H1 (cell line): Measurements from ENCODE around the gene MICALL2. TPM values are rescaled to one million over a fixed set of nuclear protein-coding genes. Genes with fewer than 3 reads are reported as not detected.

Source experiments
- CTCF ChIA-PET: fragments of 300-600 bp; sonication (Branson Sonifier 250); formaldehyde crosslinking; loops from one replicate; lab custom pipeline; 2021; ENCODE audit not compliant: partially characterized antibody; lab: Charles Lee
- POLR2A ChIA-PET: fragments of 300-600 bp; sonication (Branson Sonifier 250); formaldehyde crosslinking; loops from one replicate; lab custom pipeline; 2021; ENCODE audit warnings: inconsistent platforms; ENCODE audit not compliant: partially characterized antibody; lab: Charles Lee
- DNase-seq, 2 experiments: peaks; one replicate each; pipeline versions ENCODE4 v3.0.0 to v3.0.0-alpha.2; 2010 to 2022; ENCODE audit warnings: low spot score in 2 of 2, low read depth in 1 of 2, mixed read lengths in 1 of 2
- FAIRE-seq: peaks from 2 replicates; lab custom pipeline; 2011; peaks lifted over from hg19 to GRCh38; lab: Jason Lieb, UNC
- H2AFZ ChIP-seq: 2 replicates; pipeline ENCODE4 v1.8.1; 2012; ENCODE audit warnings: low read length, inconsistent platforms
- H2AK5ac ChIP-seq: 2 replicates; pipeline ENCODE4 v1.6.1; 2013; ENCODE audit warnings: low read depth, low read length
- H2BK120ac ChIP-seq: replicated peaks from 2 replicates; pipeline ENCODE3; 2013; ENCODE audit warnings: low read depth, low read length, inconsistent platforms
- H2BK12ac ChIP-seq: 2 replicates; pipeline ENCODE4 v1.6.1; 2013; ENCODE audit warnings: low read depth, low read length
- H2BK15ac ChIP-seq: 2 replicates; pipeline ENCODE4 v1.6.1; 2013; ENCODE audit warnings: low read length
- H2BK20ac ChIP-seq: 2 replicates; pipeline ENCODE4 v1.6.1; 2013; ENCODE audit warnings: low read length
- H2BK5ac ChIP-seq: 2 replicates; pipeline ENCODE4 v1.6.1; 2013; ENCODE audit warnings: low read depth, low read length
- H3K14ac ChIP-seq: 2 replicates; pipeline ENCODE4 v1.6.1; 2013; ENCODE audit warnings: inconsistent platforms; ENCODE audit not compliant: insufficient read length
- H3K18ac ChIP-seq: 2 replicates; pipeline ENCODE4 v1.6.1; 2013; ENCODE audit warnings: low read length; ENCODE audit errors: extremely low read depth
- H3K23ac ChIP-seq: 2 replicates; pipeline ENCODE4 v1.6.1; 2013; ENCODE audit warnings: inconsistent platforms; ENCODE audit not compliant: insufficient read length
- H3K23me2 ChIP-seq: 2 replicates; pipeline ENCODE4 v1.6.1; 2013; ENCODE audit warnings: low read depth, low read length
- H3K27ac ChIP-seq: 2 replicates; pipeline ENCODE4 v1.6.1; 2011; ENCODE audit warnings: low read depth, low read length, inconsistent platforms
- H3K27me3 ChIP-seq, 4 experiments: replicated peaks in 1 of 4; 1 replicate in 1 of 4; 2 replicates in 3 of 4; pipeline versions ENCODE4 v1.6.1 to v1.8.1; 2011 to 2013; ENCODE audit warnings: low read length in 3 of 4, mild to moderate bottlenecking in 3 of 4, inconsistent platforms in 2 of 4, mixed read lengths in 2 of 4, moderate library complexity in 1 of 4; ENCODE audit not compliant: control insufficient read depth in 3 of 4, insufficient read depth in 3 of 4; ENCODE audit errors: extremely low read depth in 1 of 4
- H3K36me3 ChIP-seq, 4 experiments: 2 replicates each; pipeline versions ENCODE4 v1.6.1 to v1.8.1; 2011 to 2013; ENCODE audit warnings: mild to moderate bottlenecking in 4 of 4, low read length in 3 of 4, moderate library complexity in 2 of 4, control low read depth in 1 of 4, inconsistent platforms in 1 of 4; ENCODE audit not compliant: insufficient read depth in 4 of 4, control insufficient read depth in 2 of 4
- H3K4ac ChIP-seq: replicated peaks from 2 replicates; pipeline ENCODE3; 2013; ENCODE audit warnings: low read length, low read depth, mixed read lengths, inconsistent platforms; ENCODE audit not compliant: insufficient read length
- H3K4me1 ChIP-seq, 4 experiments: replicated peaks in 1 of 4; 1 replicate in 1 of 4; 2 replicates in 3 of 4; pipeline versions ENCODE4 v1.6.1 to v1.8.1; 2011 to 2013; ENCODE audit warnings: low read length in 3 of 4, inconsistent platforms in 2 of 4, mixed read lengths in 1 of 4; ENCODE audit not compliant: insufficient read depth in 4 of 4, control insufficient read depth in 3 of 4
- H3K4me2 ChIP-seq, 2 experiments: 2 replicates each; pipeline versions ENCODE4 v1.6.1 to v1.8.1; 2011 to 2013; ENCODE audit warnings: low read depth in 2 of 2, low read length in 2 of 2, control low read depth in 1 of 2, inconsistent platforms in 1 of 2, mild to moderate bottlenecking in 1 of 2; ENCODE audit not compliant: insufficient read depth in 1 of 2
- H3K4me3 ChIP-seq, 4 experiments: fragments of 200-600, 300-600 bp in 1 of 4; sonication (generic), shearing (Covaris generic), sonication (Bioruptor Twin) in 1 of 4; 2 replicates each; pipeline versions ENCODE4 v1.5.1 to v1.8.1; 2011 to 2016; ENCODE audit warnings: low read length in 4 of 4, low read depth in 3 of 4, control low read depth in 2 of 4, inconsistent platforms in 2 of 4, mild to moderate bottlenecking in 2 of 4, mixed read lengths in 1 of 4, moderate library complexity in 1 of 4; ENCODE audit not compliant: insufficient read depth in 2 of 4; ENCODE audit errors: extremely low read depth in 1 of 4
- H3K56ac ChIP-seq: replicated peaks from 2 replicates; pipeline ENCODE3; 2013; ENCODE audit warnings: low read depth, mild to moderate bottlenecking, mixed read lengths, low read length, inconsistent platforms; ENCODE audit not compliant: insufficient read length
- H3K79me1 ChIP-seq: 2 replicates; pipeline ENCODE4 v1.6.1; 2013; ENCODE audit warnings: low read depth, low read length, control low read depth
- H3K79me2 ChIP-seq, 2 experiments: 2 replicates each; pipeline versions ENCODE4 v1.6.1 to v1.8.1; 2012 to 2013; ENCODE audit warnings: low read length in 2 of 2, mild to moderate bottlenecking in 2 of 2, inconsistent platforms in 1 of 2; ENCODE audit not compliant: insufficient read depth in 2 of 2, control insufficient read depth in 1 of 2
- H3K9ac ChIP-seq, 4 experiments: replicated peaks in 1 of 4; 1 replicate in 1 of 4; 2 replicates in 3 of 4; pipeline versions ENCODE4 v1.6.1 to v1.8.1; 2011 to 2013; ENCODE audit warnings: low read depth in 3 of 4, low read length in 3 of 4, control low read depth in 2 of 4, mild to moderate bottlenecking in 2 of 4, moderate library complexity in 2 of 4, inconsistent platforms in 1 of 4; ENCODE audit errors: extremely low read depth in 1 of 4
- H3K9me3 ChIP-seq, 2 experiments: 2 replicates each; pipeline versions ENCODE4 v1.6.1 to v1.8.1; 2012 to 2013; ENCODE audit warnings: mild to moderate bottlenecking in 2 of 2, moderate library complexity in 2 of 2, control low read depth in 1 of 2, inconsistent platforms in 1 of 2, low read depth in 1 of 2, low read length in 1 of 2, mixed read lengths in 1 of 2; ENCODE audit not compliant: insufficient read depth in 2 of 2
- H4K20me1 ChIP-seq, 2 experiments: replicated peaks in 1 of 2; 2 replicates each; pipeline versions ENCODE3 to v1.8.1; 2011 to 2013; ENCODE audit warnings: inconsistent platforms in 2 of 2, low read length in 2 of 2, mild to moderate bottlenecking in 1 of 2; ENCODE audit not compliant: insufficient read depth in 2 of 2, control insufficient read depth in 1 of 2
- H4K5ac ChIP-seq: 2 replicates; pipeline ENCODE4 v1.6.1; 2013; ENCODE audit warnings: low read length, low read depth, mixed read lengths, inconsistent platforms; ENCODE audit not compliant: insufficient read length
- H4K8ac ChIP-seq: 2 replicates; pipeline ENCODE4 v1.8.0; 2013; ENCODE audit warnings: mild to moderate bottlenecking, moderate library complexity, low read length, inconsistent platforms; ENCODE audit not compliant: insufficient read depth; ENCODE audit errors: extremely low read depth
- H4K91ac ChIP-seq: replicated peaks from 2 replicates; pipeline ENCODE3; 2013; ENCODE audit warnings: low read length, mixed read lengths, inconsistent platforms; ENCODE audit not compliant: insufficient read length
- GTF2F1 ChIP-seq: IDR thresholded peaks from 2 replicates; pipeline ENCODE4 v1.6.1; 2012; ENCODE audit warnings: low read depth, low read length, improper control_type of control experiment, borderline replicate concordance
- KDM1A ChIP-seq: fragments of 200-600, 300-600 bp; sonication (generic); IDR thresholded peaks from 2 replicates; pipeline ENCODE4 v1.7.1; 2016; ENCODE audit warnings: mild to moderate bottlenecking, low read length, borderline replicate concordance
- KDM4A ChIP-seq: IDR thresholded peaks from one replicate; pipeline ENCODE4 v1.7.1; 2012; ENCODE audit warnings: low read depth, mild to moderate bottlenecking, moderate library complexity, low read length, inconsistent platforms; ENCODE audit not compliant: severe bottlenecking
- NRF1 ChIP-seq: IDR thresholded peaks from 2 replicates; pipeline ENCODE4 v1.6.1; 2011; ENCODE audit warnings: mild to moderate bottlenecking, low read depth, low read length, improper control_type of control experiment
- RBBP5 ChIP-seq: IDR thresholded peaks from 2 replicates; pipeline ENCODE4 v1.7.1; 2012; ENCODE audit warnings: low read depth, mild to moderate bottlenecking, inconsistent platforms, low read length, moderate library complexity, borderline replicate concordance
- TAF1 ChIP-seq: IDR thresholded peaks from 2 replicates; pipeline ENCODE4 v1.6.1; 2011; ENCODE audit warnings: mild to moderate bottlenecking, low read depth, low read length
- TEAD4 ChIP-seq: IDR thresholded peaks from 2 replicates; pipeline ENCODE4 v1.6.1; 2012; ENCODE audit warnings: low read depth, low read length, inconsistent platforms, mixed read lengths
- WGBS, 2 experiments: shearing (Covaris generic) in 1 of 2; methylation state at CpG; one replicate each; pipeline versions ENCODE4 v1.1.6 to v1.1.7; 2013 to 2015; ENCODE audit warnings: low lambda C conversion rate in 2 of 2, mixed read lengths in 2 of 2, inconsistent platforms in 1 of 2, low coverage in 1 of 2, missing lambda C conversion rate in 1 of 2; ENCODE audit not compliant: insufficient replicate concordance in 2 of 2, insufficient coverage in 1 of 2, insufficient read length in 1 of 2; ENCODE audit errors: extremely low coverage in 1 of 2, missing lambda C conversion rate in 1 of 2; 5-methylcytosine and 5-hydroxymethylcytosine counted together
- polyA plus RNA-seq, 7 experiments: library from polyadenylated mRNA; depleted of rRNA in 3 of 7; stranded (reverse) in 5 of 7; unstranded in 2 of 7; fragments of >200 nt in 5 of 7; fragments of 200-250 nt in 2 of 7; gene quantifications; 1 replicate in 5 of 7; 2 replicates in 1 of 7; 4 replicates in 1 of 7; pipeline versions ENCODE4 v1.2.1 to v1.2.3, GENCODE V29; 2011 to 2013; ENCODE audit warnings: missing spikeins in 2 of 7, mixed read lengths in 2 of 7
- total RNA-seq: library from RNA; stranded (reverse); fragmentation: NEBNext Ultra II Directional; extraction: Animal tissue kit (Norgen Biotek cat#: 25700); gene quantifications from 2 replicates; pipeline ENCODE4 v1.2.1, GENCODE V29; 2021

The MICALL2 gene
- total and polyA plus RNA-seq, 2 of the 8 experiments (the other 6 are each of a cell fraction or from before 2014, with no cell fraction given) = 5.3 to 8.5 TPM

DNA sequence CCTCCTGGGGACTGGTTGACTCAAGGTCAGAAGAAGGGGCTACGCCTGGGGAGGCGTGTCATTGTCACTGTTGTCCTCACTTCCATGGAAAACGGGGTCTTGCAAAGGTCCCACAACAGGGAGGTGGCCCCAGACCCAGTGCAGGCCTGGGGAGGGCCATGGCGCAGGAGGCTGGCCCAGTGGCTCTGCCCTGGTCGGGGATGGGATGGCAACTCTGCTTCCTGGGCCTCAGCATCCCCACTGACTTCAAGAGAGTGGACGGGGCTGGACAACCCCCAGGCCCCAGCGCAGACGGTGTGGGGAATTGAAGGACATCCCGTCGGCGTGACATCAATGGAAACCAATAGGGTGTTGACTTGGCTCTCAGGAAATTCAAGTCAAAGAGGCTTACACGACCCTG is 35.2 kb downstream of the MICALL2 start:
- H3K9ac ChIP-seq = no peak overlapping the region
- H3K18ac ChIP-seq = no peak overlapping the region
- no peak overlapping the region for H3K27ac ChIP-seq
- no peak overlapping the region for H2BK20ac ChIP-seq
- WGBS, 2 experiments = 88% methylated on average over 11 of the region's 12 CpGs; no CpG with 5 or more reads in 1 of the 2 experiments
- ChIA-PET POLR2A (no interaction called here), CTCF (interaction anchor here (0.6 to 1.4 kb wide), 3 partner anchors 50 to 231 kb away, joined by 3 to 5 read pairs (median 4); no protein-coding TSS in a partner anchor)
- H3K4me1 ChIP-seq = peaks cover 0 to 8% (median 1%) of the 10 kb centered on the region in 4 experiments; a peak in 5 of 7 replicates
- DNase-seq (no peak), FAIRE-seq (no peak)
- no peak overlapping the region for H3K4me2 ChIP-seq
- H3K23ac ChIP-seq = no peak overlapping the region
- H3K4me3 ChIP-seq = no peak overlapping the region
- no peak overlapping the region for H2BK120ac ChIP-seq
- H3K27me3 ChIP-seq = no peaks in the 10 kb centered on the region
- H3K56ac ChIP-seq = no peak overlapping the region
- H3K9me3 ChIP-seq = no peaks in the 10 kb centered on the region
- H2BK12ac ChIP-seq = no peak overlapping the region
- no peaks in the 10 kb centered on the region for H3K36me3 ChIP-seq
- H2AFZ ChIP-seq = no peak overlapping the region
- no peaks in the 10 kb centered on the region for H4K20me1 ChIP-seq
- H3K23me2 ChIP-seq = no peaks in the 10 kb centered on the region
- no peak overlapping the region for H4K5ac ChIP-seq
- no peak overlapping the region for H3K4ac ChIP-seq
- no peak overlapping the region for H4K8ac ChIP-seq
- no peak overlapping the region for H2BK5ac ChIP-seq
- no peak overlapping the region for H3K14ac ChIP-seq
- no peak overlapping the region for H2AK5ac ChIP-seq
- H4K91ac ChIP-seq = no peak overlapping the region
- H3K79me1 ChIP-seq = no peaks in the 10 kb centered on the region
- H2BK15ac ChIP-seq = no peak overlapping the region
- H3K79me2 ChIP-seq = no peaks in the 10 kb centered on the region
- TF ChIP-seq TAF1 = no peak
- TF ChIP-seq NRF1 = no peak
- TF ChIP-seq TEAD4 = no peak
- no peak for TF ChIP-seq KDM4A
- TF ChIP-seq RBBP5 = no peak
- no peak for TF ChIP-seq GTF2F1
- no peak for TF ChIP-seq KDM1A
